ENCODE results near the gene KIAA1217. TPM values are rescaled to one million over a fixed set of nuclear protein-coding genes. Genes with fewer than 3 reads are reported as not detected.

KIAA1217 gene
- total and polyA plus RNA-seq, 2 experiments from 2014 or later = 5.4 to 8.1 TPM

- no peak overlapping the region for H3K27ac ChIP-seq
- no peak overlapping the region for H3K4me2 ChIP-seq (ENCODE audit: unreplicated experiment)
- no peaks in the 10 kb centered on the region for H4K20me1 ChIP-seq (ENCODE audit: insufficient read depth)
- no peak for DNase-seq
- WGBS, 2 experiments (ENCODE audit: low coverage in 1 of 2, low lambda C conversion rate in 2 of 2, missing lambda C conversion rate in 2 of 2) = 84 to 85% methylated on average over 4 of the region's 4 CpGs
- no peaks in the 10 kb centered on the region for H3K9me3 ChIP-seq (ENCODE audit: low read depth)
- H3K27me3 ChIP-seq (replicated peaks; ENCODE audit: insufficient read depth) = no peaks in the 10 kb centered on the region
- H3K79me2 ChIP-seq (ENCODE audit: insufficient read depth) = no peaks in the 10 kb centered on the region
- no peaks in the 10 kb centered on the region for H3K36me3 ChIP-seq (ENCODE audit: low read depth)
- no peak for TF ChIP-seq EZH2 (IDR thresholded peaks at IDR 0.05; ENCODE audit: insufficient read depth, poor library complexity, severe bottlenecking)
- TF ChIP-seq EZH2phosphoT487 (IDR thresholded peaks at IDR 0.05; ENCODE audit: insufficient read depth, low read depth) = no peak
- H3K4me3 ChIP-seq = no peak overlapping the region
- H3K9ac ChIP-seq = no peak overlapping the region
- in situ Hi-C loops (cut with MboI) = no loop called here
- no peaks in the 10 kb centered on the region for H3F3A ChIP-seq (ENCODE audit: insufficient read depth)
- H2AFZ ChIP-seq = no peak overlapping the region
- H3K9me2 ChIP-seq (ENCODE audit: insufficient read depth) = no peaks in the 10 kb centered on the region
- peaks cover 17% of the 10 kb centered on the region for H3K4me1 ChIP-seq (ENCODE audit: insufficient read depth)
These were observed 143.0 kb downstream of the KIAA1217 start for GRCh38 chr10:24351961-24352360.

GRCh38 chr10:24352399-24352798 lies 143.5 kb downstream of the KIAA1217 start:
- Histone ChIP-seq H3K4me2 (ENCODE audit: unreplicated experiment) (no peak overlapping the region), H3K79me2 (ENCODE audit: insufficient read depth) (no peaks in the 10 kb centered on the region), H3K9me3 (ENCODE audit: low read depth) (no peaks in the 10 kb centered on the region), H4K20me1 (ENCODE audit: insufficient read depth) (no peaks in the 10 kb centered on the region), H3K9me2 (ENCODE audit: insufficient read depth) (no peaks in the 10 kb centered on the region), H3K27me3 (replicated peaks; ENCODE audit: insufficient read depth) (no peaks in the 10 kb centered on the region), H3F3A (ENCODE audit: insufficient read depth) (no peaks in the 10 kb centered on the region), H3K27ac (no peak overlapping the region), H3K36me3 (ENCODE audit: low read depth) (no peaks in the 10 kb centered on the region), H3K9ac (no peak overlapping the region), H2AFZ (no peak overlapping the region), H3K4me1 (ENCODE audit: insufficient read depth) (peaks cover 17% of the 10 kb centered on the region), H3K4me3 (no peak overlapping the region)
- no peak for DNase-seq
- 74 to 81% methylated on average over 2 of the region's 2 CpGs for WGBS, 2 experiments (ENCODE audit: low coverage in 1 of 2, low lambda C conversion rate in 2 of 2, missing lambda C conversion rate in 2 of 2)
- in situ Hi-C loops (cut with MboI) = no loop called here
- no peak for TF ChIP-seq EZH2phosphoT487 (IDR thresholded peaks at IDR 0.05; ENCODE audit: insufficient read depth, low read depth)
- no peak for TF ChIP-seq EZH2 (IDR thresholded peaks at IDR 0.05; ENCODE audit: insufficient read depth, poor library complexity, severe bottlenecking)

DNA sequence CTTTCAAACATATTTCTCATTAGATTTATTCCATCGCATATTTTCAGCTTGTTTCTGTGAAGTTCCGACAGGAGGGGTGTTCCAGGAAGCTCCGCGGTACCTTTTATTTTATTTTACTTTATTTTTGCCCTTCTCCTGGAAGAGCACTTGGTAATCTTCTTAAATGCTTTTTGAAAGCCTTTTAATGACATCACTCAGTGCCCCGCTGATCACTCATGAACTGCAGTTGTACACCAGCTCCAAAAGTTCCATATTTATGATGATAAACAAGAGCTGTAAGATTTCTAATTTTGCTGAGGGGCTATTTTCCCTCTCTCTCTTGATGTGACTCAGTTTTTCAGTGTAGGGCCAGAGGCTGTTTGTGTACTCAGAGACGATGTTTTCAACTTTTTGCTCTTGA lies 144.4 kb downstream of the KIAA1217 start:
- Histone ChIP-seq H3K4me1 (ENCODE audit: insufficient read depth) (peaks cover 17% of the 10 kb centered on the region), H3K79me2 (ENCODE audit: insufficient read depth) (no peaks in the 10 kb centered on the region), H3K9ac (no peak overlapping the region), H3K27ac (no peak overlapping the region), H3K4me3 (no peak overlapping the region), H3K4me2 (ENCODE audit: unreplicated experiment) (no peak overlapping the region), H3F3A (ENCODE audit: insufficient read depth) (no peaks in the 10 kb centered on the region), H4K20me1 (ENCODE audit: insufficient read depth) (no peaks in the 10 kb centered on the region), H2AFZ (no peak overlapping the region), H3K9me3 (ENCODE audit: low read depth) (no peaks in the 10 kb centered on the region), H3K27me3 (replicated peaks; ENCODE audit: insufficient read depth) (no peaks in the 10 kb centered on the region), H3K9me2 (ENCODE audit: insufficient read depth) (no peaks in the 10 kb centered on the region), H3K36me3 (ENCODE audit: low read depth) (no peaks in the 10 kb centered on the region)
- WGBS, 2 experiments (ENCODE audit: low coverage in 1 of 2, low lambda C conversion rate in 2 of 2, missing lambda C conversion rate in 2 of 2) = 81 to 83% methylated on average over 6 of the region's 6 CpGs
- no peak for TF ChIP-seq EZH2phosphoT487 (IDR thresholded peaks at IDR 0.05; ENCODE audit: insufficient read depth, low read depth)
- no peak for TF ChIP-seq EZH2 (IDR thresholded peaks at IDR 0.05; ENCODE audit: insufficient read depth, poor library complexity, severe bottlenecking)
- DNase-seq = no peak
- in situ Hi-C loops (cut with MboI) = no loop called here

- no peak overlapping the region for H3K27ac ChIP-seq
- in situ Hi-C loops (cut with MboI) = no loop called here
- peaks cover 6% of the 10 kb centered on the region for H3K4me1 ChIP-seq (ENCODE audit: insufficient read depth)
- H3K9ac ChIP-seq = no peak overlapping the region
- H3K9me3 ChIP-seq (ENCODE audit: low read depth) = no peaks in the 10 kb centered on the region
- no peak overlapping the region for H3K4me3 ChIP-seq
- no peak overlapping the region for H2AFZ ChIP-seq
- H3K36me3 ChIP-seq (ENCODE audit: low read depth) = no peaks in the 10 kb centered on the region
- no peaks in the 10 kb centered on the region for H4K20me1 ChIP-seq (ENCODE audit: insufficient read depth)
- H3K79me2 ChIP-seq (ENCODE audit: insufficient read depth) = no peaks in the 10 kb centered on the region
- 36 to 40% methylated on average over 2 of the region's 2 CpGs for WGBS, 2 experiments (ENCODE audit: low coverage in 1 of 2, low lambda C conversion rate in 2 of 2, missing lambda C conversion rate in 2 of 2)
- no peaks in the 10 kb centered on the region for H3K27me3 ChIP-seq (replicated peaks; ENCODE audit: insufficient read depth)
- DNase-seq = no peak
- no peak overlapping the region for H3K4me2 ChIP-seq (ENCODE audit: unreplicated experiment)
- no peaks in the 10 kb centered on the region for H3K9me2 ChIP-seq (ENCODE audit: insufficient read depth)
- TF ChIP-seq EZH2phosphoT487 (IDR thresholded peaks at IDR 0.05; ENCODE audit: insufficient read depth, low read depth) (no peak), EZH2 (IDR thresholded peaks at IDR 0.05; ENCODE audit: insufficient read depth, poor library complexity, severe bottlenecking) (no peak)
- no peaks in the 10 kb centered on the region for H3F3A ChIP-seq (ENCODE audit: insufficient read depth)
These were observed 146.2 kb downstream of the KIAA1217 start for GRCh38 chr10:24355056-24355688.

All from GM23248 (cell line).